SH-SY5Y (cell line): ENCODE data around the gene PSMD9.

Source experiments
- GATA2 ChIP-seq: IDR thresholded peaks from 2 replicates; pipeline ENCODE4 v1.6.1; 2011; ENCODE audit warnings: mild to moderate bottlenecking, low read depth, low read length
- GATA3 ChIP-seq: IDR thresholded peaks from 2 replicates; pipeline ENCODE4 v1.6.1; 2011; ENCODE audit warnings: low read depth, mild to moderate bottlenecking, low read length, moderate library complexity

DNA sequence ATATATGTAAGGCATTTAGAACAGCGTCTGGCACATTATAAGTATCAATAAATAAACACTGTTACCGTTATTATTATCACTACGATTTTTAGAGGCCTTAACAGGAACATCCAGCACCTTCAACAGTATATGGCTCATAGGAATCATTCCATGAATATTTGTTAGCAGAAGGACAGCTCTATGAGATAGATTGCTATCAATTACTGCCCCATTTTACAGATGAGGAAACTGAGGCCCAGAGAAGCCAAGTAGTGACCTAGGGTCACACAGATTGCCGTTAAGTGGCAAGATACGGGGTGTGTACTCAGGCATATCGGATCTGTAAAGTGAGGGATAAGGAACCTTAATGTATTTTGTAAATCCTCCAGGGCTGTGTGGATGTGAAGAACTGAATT is 510 bp upstream of the PSMD9 start:
- TF ChIP-seq GATA3: peak; percentile 62
- TF ChIP-seq GATA2: peak; percentile 84
